GM19035 (cell line): ENCODE results near the gene GSN.

ENCODE experiments used
- ATAC-seq: cut with Tn5 transposase; IDR thresholded peaks from one replicate; pipeline ENCODE4 v1.9.1; 2021; ENCODE audit not compliant: unreplicated experiment

The GSN gene

GRCh38 chr9:121272401-121272948 is 4.5 kb downstream of the GSN start:
- no peak for ATAC-seq

GRCh38 chr9:121273064-121273775 is 5.3 kb downstream of the GSN start:
- ATAC-seq = no peak

- no peak for ATAC-seq
Observed at GRCh38 chr9:121274851-121275250, 6.9 kb downstream of the GSN start.

- no peak for ATAC-seq
Observed at GRCh38 chr9:121275781-121276658, 8.1 kb downstream of the GSN start.

- ATAC-seq = no peak
Observed at GRCh38 chr9:121277026-121277425, 9.1 kb downstream of the GSN start.

- no peak for ATAC-seq
Observed at GRCh38 chr9:121277518-121278295, 9.7 kb downstream of the GSN start.

GRCh38 chr9:121278477-121279261 is 10.7 kb downstream of the GSN start:
- ATAC-seq = no peak

GRCh38 chr9:121279776-121280388 is 11.9 kb downstream of the GSN start:
- ATAC-seq = no peak

GRCh38 chr9:121280715-121281613 is 13.0 kb downstream of the GSN start:
- ATAC-seq = no peak

- no peak for ATAC-seq
Observed at GRCh38 chr9:121281614-121282276, 13.8 kb downstream of the GSN start.

- no peak for ATAC-seq
Observed at GRCh38 chr9:121282277-121283079, 14.5 kb downstream of the GSN start.

GRCh38 chr9:121283080-121283398 is 15.1 kb downstream of the GSN start:
- no peak for ATAC-seq

- ATAC-seq = no peak
Observed at GRCh38 chr9:121283856-121284732, 16.1 kb downstream of the GSN start.

GRCh38 chr9:121284733-121285451 is 16.9 kb downstream of the GSN start:
- ATAC-seq = no peak

- ATAC-seq = no peak
Observed at GRCh38 chr9:121285835-121286687, 18.1 kb downstream of the GSN start.
